Kidney tubule cell (primary cell): ENCODE results near the gene SNRNP25.
A peak's percentile ranks its signal among the peaks of the same experiment; 100 is the strongest.

Experiments used
- DNase-seq: peaks from one replicate; pipeline ENCODE4 v3.0.0-alpha.2; 2018; ENCODE audit warnings: low spot score

SNRNP25 gene

GRCh38 chr16:78444-79150, 25.0 kb downstream of the SNRNP25 start:
- peak; percentile 32 for DNase-seq

GRCh38 chr16:79151-80054, 25.8 kb downstream of the SNRNP25 start:
- DNase-seq, result no peak

GRCh38 chr16:83060-83603, 29.5 kb downstream of the SNRNP25 start:
- no peak for DNase-seq

GRCh38 chr16:83781-84615, 30.4 kb downstream of the SNRNP25 start:
- no peak for DNase-seq

- peak; percentile 97 for DNase-seq
These were observed 31.2 kb downstream of the SNRNP25 start for GRCh38 chr16:84718-85406.

- no peak for DNase-seq
These were observed 31.8 kb downstream of the SNRNP25 start for GRCh38 chr16:85407-85782.

GRCh38 chr16:85865-86264, 32.2 kb downstream of the SNRNP25 start:
- DNase-seq, result no peak

GRCh38 chr16:86483-86952, 32.9 kb downstream of the SNRNP25 start:
- no peak for DNase-seq

- no peak for DNase-seq
These were observed 35.0 kb downstream of the SNRNP25 start for GRCh38 chr16:88613-89012.

GRCh38 chr16:89391-90302, 36.0 kb downstream of the SNRNP25 start:
- DNase-seq, result no peak

GRCh38 chr16:91484-91883, 37.9 kb downstream of the SNRNP25 start:
- no peak for DNase-seq

GRCh38 chr16:92431-93339, 39.1 kb downstream of the SNRNP25 start:
- no peak for DNase-seq

- DNase-seq, result no peak
These were observed 41.3 kb downstream of the SNRNP25 start for GRCh38 chr16:94918-95265.

GRCh38 chr16:96935-97381, 43.3 kb downstream of the SNRNP25 start:
- DNase-seq, result peak; percentile 85

- DNase-seq, result no peak
These were observed 44.2 kb downstream of the SNRNP25 start for GRCh38 chr16:97822-98221.

- no peak for DNase-seq
These were observed 47.4 kb downstream of the SNRNP25 start for GRCh38 chr16:100989-101388.

- no peak for DNase-seq
These were observed 48.0 kb downstream of the SNRNP25 start for GRCh38 chr16:101586-101985.

- no peak for DNase-seq
These were observed 48.6 kb downstream of the SNRNP25 start for GRCh38 chr16:102060-102855.
